WERI-Rb-1 (cell line): ENCODE measurements around the gene SYNJ2.

Experiments used
- DNase-seq: peaks from one replicate; pipeline ENCODE4 v3.0.0-alpha.2; 2020
- H3K27ac ChIP-seq: fragments of 250-450 bp; sonication (Bioruptor Pico); 2 replicates; pipeline ENCODE4 v1.5.1; 2020; ENCODE audit warnings: mild to moderate bottlenecking, moderate library complexity
- H3K27me3 ChIP-seq: fragments of 250-450 bp; sonication (Bioruptor Pico); 2 replicates; pipeline ENCODE4 v1.5.1; 2021; ENCODE audit warnings: mild to moderate bottlenecking, low read depth, moderate library complexity; ENCODE audit not compliant: insufficient read depth, severe bottlenecking
- H3K36me3 ChIP-seq: fragments of 250-450 bp; sonication (Bioruptor Pico); 2 replicates; pipeline ENCODE4 v1.5.1; 2020; ENCODE audit warnings: mild to moderate bottlenecking, moderate library complexity
- H3K4me3 ChIP-seq: 2 replicates; pipeline ENCODE4 v1.5.1; 2011; ENCODE audit warnings: low read depth, mild to moderate bottlenecking, control low read depth, low read length
- H3K9me3 ChIP-seq: fragments of 250-450 bp; sonication (Bioruptor Pico); 2 replicates; pipeline ENCODE4 v1.5.1; 2021; ENCODE audit warnings: mild to moderate bottlenecking, moderate library complexity; ENCODE audit not compliant: severe bottlenecking
- CTCF ChIP-seq: IDR thresholded peaks from 2 replicates; pipeline ENCODE4 v1.5.1; 2011; ENCODE audit warnings: low read depth, mild to moderate bottlenecking, control low read depth, inconsistent platforms, low read length

SYNJ2 gene

GRCh38 chr6:158027590-158028285, 46.1 kb downstream of the SYNJ2 start:
- Histone ChIP-seq H3K36me3 (peaks cover 10% of the 10 kb centered on the region), H3K27ac (no peak overlapping the region), H3K4me3 (no peak overlapping the region), H3K27me3 (no peaks in the 10 kb centered on the region), H3K9me3 (no peaks in the 10 kb centered on the region)
- no peak for DNase-seq
- no peak for TF ChIP-seq CTCF

GRCh38 chr6:158028421-158028820, 46.8 kb downstream of the SYNJ2 start:
- no peak for TF ChIP-seq CTCF
- Histone ChIP-seq H3K36me3 (peaks cover 10% of the 10 kb centered on the region), H3K9me3 (no peaks in the 10 kb centered on the region), H3K27me3 (no peaks in the 10 kb centered on the region), H3K4me3 (no peak overlapping the region), H3K27ac (no peak overlapping the region)
- no peak for DNase-seq

DNA sequence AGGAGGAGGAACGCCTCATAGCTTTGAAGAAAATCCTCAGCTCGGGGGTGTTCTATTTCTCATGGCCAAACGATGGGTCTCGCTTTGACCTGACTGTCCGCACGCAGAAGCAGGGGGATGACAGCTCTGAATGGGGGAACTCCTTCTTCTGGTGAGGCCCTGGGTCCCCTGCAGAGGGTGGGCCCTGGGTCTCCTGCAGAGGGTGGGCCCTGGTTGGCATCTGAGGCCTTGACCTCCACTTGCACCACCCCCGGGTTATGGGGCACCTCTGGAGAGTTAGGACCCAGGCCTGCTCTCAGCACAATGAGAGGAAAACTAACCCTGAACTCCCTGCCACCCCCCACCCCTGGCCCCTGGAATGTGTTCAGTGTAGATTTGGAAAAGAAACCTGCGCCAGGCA, 47.2 kb downstream of the SYNJ2 start:
- no peaks in the 10 kb centered on the region for H3K27me3 ChIP-seq
- no peaks in the 10 kb centered on the region for H3K9me3 ChIP-seq
- no peak for TF ChIP-seq CTCF
- DNase-seq = no peak
- no peak overlapping the region for H3K27ac ChIP-seq
- peaks cover 13% of the 10 kb centered on the region for H3K36me3 ChIP-seq
- H3K4me3 ChIP-seq = no peak overlapping the region

GRCh38 chr6:158029668-158030230, 48.1 kb downstream of the SYNJ2 start:
- no peaks in the 10 kb centered on the region for H3K27me3 ChIP-seq
- no peak overlapping the region for H3K4me3 ChIP-seq
- no peaks in the 10 kb centered on the region for H3K9me3 ChIP-seq
- no peak overlapping the region for H3K27ac ChIP-seq
- peaks cover 13% of the 10 kb centered on the region for H3K36me3 ChIP-seq
- TF ChIP-seq CTCF = no peak
- DNase-seq = no peak

DNA sequence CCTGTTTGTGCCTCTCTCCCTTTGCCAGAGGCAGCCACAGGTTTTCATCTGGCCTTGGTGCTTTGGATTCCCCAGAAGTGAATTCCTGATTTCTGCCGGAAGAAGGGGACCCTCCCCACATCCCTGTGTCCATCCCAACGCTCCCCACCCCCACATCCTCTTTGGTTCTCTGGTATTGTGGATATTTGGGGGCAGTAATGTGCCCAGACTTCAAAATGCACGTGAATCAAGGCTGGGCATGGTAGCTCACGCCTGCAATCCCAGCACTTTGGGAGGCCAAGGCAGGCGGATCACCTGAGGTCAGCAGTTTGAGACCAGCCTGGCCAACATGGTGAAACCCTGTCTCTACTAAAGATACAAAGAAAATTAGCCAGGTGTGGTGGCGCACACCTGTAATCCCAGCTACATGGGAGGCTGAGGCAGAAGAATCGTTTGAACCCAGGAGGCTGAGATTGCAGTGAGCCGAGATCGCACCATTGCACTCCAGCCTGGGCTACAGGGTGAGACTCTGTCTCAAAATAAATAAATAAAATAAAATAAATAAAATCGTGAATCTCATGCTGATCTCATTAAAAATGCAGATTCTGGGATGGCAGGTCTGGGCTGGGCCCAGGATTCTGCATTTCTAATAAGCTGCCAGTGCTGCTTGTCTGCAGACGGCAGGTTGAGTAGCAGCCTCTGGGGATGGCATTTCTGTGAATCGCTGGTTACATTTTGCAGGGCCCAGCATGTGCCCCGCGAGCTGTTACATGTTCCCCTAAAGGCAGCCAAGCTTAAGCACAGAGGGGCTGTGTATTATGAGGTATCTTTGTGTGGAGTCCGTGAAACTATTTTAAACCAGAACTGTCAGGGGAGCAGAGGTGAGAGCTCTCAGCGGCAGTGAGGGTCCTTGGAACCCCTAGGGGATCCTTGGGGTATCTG, 49.0 kb downstream of the SYNJ2 start:
- peaks cover 13% of the 10 kb centered on the region for H3K36me3 ChIP-seq
- no peaks in the 10 kb centered on the region for H3K27me3 ChIP-seq
- DNase-seq = no peak
- no peak overlapping the region for H3K4me3 ChIP-seq
- H3K27ac ChIP-seq = no peak overlapping the region
- H3K9me3 ChIP-seq = no peaks in the 10 kb centered on the region
- TF ChIP-seq CTCF = no peak
